GM18505 (cell line): Measurements from ENCODE around the gene PLA2G4F.

Experiments used
- ATAC-seq: cut with Tn5 transposase; IDR thresholded peaks from one replicate; pipeline ENCODE4 v1.9.1; 2021; ENCODE audit not compliant: unreplicated experiment
- POLR2A ChIP-seq: IDR thresholded peaks from 4 replicates; pipeline ENCODE4 v1.6.1; 2011; ENCODE audit warnings: borderline replicate concordance; ENCODE audit not compliant: insufficient read depth, insufficient read length; ENCODE audit errors: extremely low read depth

Gene PLA2G4F

GRCh38 chr15:42148808-42149492 lies 7.5 kb downstream of the PLA2G4F start:
- TF ChIP-seq POLR2A, result no peak
- no peak for ATAC-seq

- no peak for ATAC-seq
- TF ChIP-seq POLR2A, result no peak
These were observed 9.1 kb downstream of the PLA2G4F start for GRCh38 chr15:42147431-42147735.

- ATAC-seq, result no peak
- TF ChIP-seq POLR2A, result no peak
These were observed 9.6 kb downstream of the PLA2G4F start for GRCh38 chr15:42146551-42147430.

- no peak for ATAC-seq
- TF ChIP-seq POLR2A, result no peak
These were observed 10.6 kb downstream of the PLA2G4F start for GRCh38 chr15:42145546-42146455.

- no peak for ATAC-seq
- no peak for TF ChIP-seq POLR2A
These were observed 11.5 kb downstream of the PLA2G4F start for GRCh38 chr15:42144841-42145375.

- ATAC-seq, result no peak
- TF ChIP-seq POLR2A, result no peak
These were observed 12.4 kb downstream of the PLA2G4F start for GRCh38 chr15:42143866-42144625.

- ATAC-seq, result no peak
- no peak for TF ChIP-seq POLR2A
These were observed 13.1 kb downstream of the PLA2G4F start for GRCh38 chr15:42143356-42143755.

GRCh38 chr15:42141795-42142667 lies 14.4 kb downstream of the PLA2G4F start:
- no peak for ATAC-seq

GRCh38 chr15:42141246-42141645 lies 15.2 kb downstream of the PLA2G4F start:
- TF ChIP-seq POLR2A, result no peak
- ATAC-seq, result no peak

More at GRCh38 chr15:42141795-42142667, 14.4 kb downstream of the PLA2G4F start:
- no peak for TF ChIP-seq POLR2A

GRCh38 chr15:42140383-42141070 lies 15.9 kb downstream of the PLA2G4F start:
- ATAC-seq, result no peak
- no peak for TF ChIP-seq POLR2A

GRCh38 chr15:42139596-42139995 lies 16.8 kb downstream of the PLA2G4F start:
- TF ChIP-seq POLR2A, result no peak
- ATAC-seq, result no peak
